Measurements from ENCODE around the gene PRDM5. TPM values are rescaled to one million over a fixed set of nuclear protein-coding genes. Genes with fewer than 3 reads are reported as not detected.

PRDM5 gene
- total and polyA plus RNA-seq, 10 of the 15 experiments (the other 5 are each of a cell fraction or from before 2014, with no cell fraction given), result 0.07 TPM; not detected in 9

- RAD21 ChIA-PET (ENCODE audit: unreplicated experiment), result interaction anchor here (0.6 kb wide), 1 partner anchor 361 kb away, joined by 3 read pairs; no protein-coding TSS in a partner anchor
Measured at GRCh38 chr4:120847019-120847582, 75.4 kb downstream of the PRDM5 start.

More at GRCh38 chr4:120847019-120847582, 75.4 kb downstream of the PRDM5 start:
- CTCF ChIA-PET, result no interaction called here
- SMC1A ChIA-PET (ENCODE audit: uncharacterized antibody, unreplicated experiment), result interaction anchor here (0.6 to 1.3 kb wide), 2 partner anchors 33 to 127 kb away, joined by 3 to 5 read pairs; no protein-coding TSS in a partner anchor
- peaks cover 0 to 9% of the 10 kb centered on the region in 2 experiments; a peak in 1 of 4 replicates for H3K27me3 ChIP-seq (replicated peaks in 1 of 2; ENCODE audit: control insufficient read depth in 2 of 2, insufficient read depth in 2 of 2, low read length in 1 of 2)
- in situ Hi-C loops (cut with MboI) (no loop called here), intact Hi-C loops (cut with micrococcal nuclease; ENCODE audit: unreplicated experiment) (no loop called here)
- H3K9ac ChIP-seq (ENCODE audit: control insufficient read depth, insufficient read depth, low read length), result no peak overlapping the region
- no peaks in the 10 kb centered on the region for H3K36me3 ChIP-seq (ENCODE audit: control insufficient read depth in 2 of 2, insufficient read depth in 2 of 2, low read length in 1 of 2)
- no peak overlapping the region for H2AFZ ChIP-seq (ENCODE audit: control insufficient read depth, low read depth, low read length)
- BruUV-seq (replicated peaks), result no TSS peak
- no peak for ATAC-seq
- H3K4me1 ChIP-seq (ENCODE audit: control insufficient read depth, insufficient read depth, low read length), result no peaks in the 10 kb centered on the region
- POLR2A ChIA-PET, result no interaction called here
- FAIRE-seq, result no peak
- DNase-seq (ENCODE audit: low read depth, low spot score), result no peak
- H3K9me3 ChIP-seq (replicated peaks; ENCODE audit: control insufficient read depth, insufficient read depth, low read length), result no peaks in the 10 kb centered on the region
- H3K79me2 ChIP-seq (ENCODE audit: control insufficient read depth, insufficient read depth, low read length), result no peaks in the 10 kb centered on the region
- no peaks in the 10 kb centered on the region for H4K20me1 ChIP-seq (ENCODE audit: control insufficient read depth, insufficient read depth)
- H3K27ac ChIP-seq (ENCODE audit: control insufficient read depth, insufficient read depth), result no peak overlapping the region
- TF ChIP-seq PML (IDR thresholded peaks at IDR 0.05; ENCODE audit: low read length) (no peak), SIN3A (IDR thresholded peaks at IDR 0.05; ENCODE audit: low read depth, low read length) (no peak), EP300 (IDR thresholded peaks at IDR 0.05; ENCODE audit: borderline replicate concordance in 1 of 2, control insufficient read depth in 1 of 2, low read depth in 2 of 2, low read length in 2 of 2) (no peak), CUX1 (IDR thresholded peaks at IDR 0.05; ENCODE audit: insufficient replicate concordance, low read depth, low read length) (no peak), BACH1 (IDR thresholded peaks at IDR 0.05; ENCODE audit: borderline replicate concordance) (no peak), FOXK2 (IDR thresholded peaks at IDR 0.05) (no peak), BHLHE40 (IDR thresholded peaks at IDR 0.05; ENCODE audit: borderline replicate concordance in 1 of 2, low read depth in 2 of 2, low read length in 1 of 2) (no peak), SREBF2 (IDR thresholded peaks at IDR 0.05; ENCODE audit: low read length) (no peak), ZBTB40 (IDR thresholded peaks at IDR 0.05; ENCODE audit: borderline replicate concordance) (no peak), MYB (IDR thresholded peaks at IDR 0.05; ENCODE audit: borderline replicate concordance, low read depth, low read length) (no peak), PBX3 (IDR thresholded peaks at IDR 0.05; ENCODE audit: insufficient replicate concordance, low read depth, low read length) (no peak), BCL11A (IDR thresholded peaks at IDR 0.05; ENCODE audit: low read depth, low read length) (no peak), TCF3 (IDR thresholded peaks at IDR 0.05; ENCODE audit: borderline replicate concordance, insufficient read depth, low read depth, low read length) (no peak)
- 0% methylated on average over 2 of the region's 2 CpGs for WGBS (ENCODE audit: insufficient coverage, insufficient replicate concordance, low lambda C conversion rate, missing lambda C conversion rate)
- H3K4me2 ChIP-seq (ENCODE audit: control insufficient read depth, insufficient read depth), result no peak overlapping the region
- no peak overlapping the region for H3K4me3 ChIP-seq
